Activated CD8-positive, alpha-beta memory T cell treated with anti-CD3 and anti-CD28 coated beads, Interleukin-2, amount 50 U/mL, for 24 hours (primary cell): ENCODE data around the gene ZBTB22.
"Not testable (repeated sequence)": the region's sequence is repeated elsewhere in the genome, so short reads cannot be mapped to it uniquely, and the experiment has no call there.

Experiments used
- DNase-seq: peaks from one replicate; pipeline ENCODE4 v3.0.0-alpha.2; 2020; ENCODE audit errors: extremely low read depth

Gene ZBTB22, protein sequence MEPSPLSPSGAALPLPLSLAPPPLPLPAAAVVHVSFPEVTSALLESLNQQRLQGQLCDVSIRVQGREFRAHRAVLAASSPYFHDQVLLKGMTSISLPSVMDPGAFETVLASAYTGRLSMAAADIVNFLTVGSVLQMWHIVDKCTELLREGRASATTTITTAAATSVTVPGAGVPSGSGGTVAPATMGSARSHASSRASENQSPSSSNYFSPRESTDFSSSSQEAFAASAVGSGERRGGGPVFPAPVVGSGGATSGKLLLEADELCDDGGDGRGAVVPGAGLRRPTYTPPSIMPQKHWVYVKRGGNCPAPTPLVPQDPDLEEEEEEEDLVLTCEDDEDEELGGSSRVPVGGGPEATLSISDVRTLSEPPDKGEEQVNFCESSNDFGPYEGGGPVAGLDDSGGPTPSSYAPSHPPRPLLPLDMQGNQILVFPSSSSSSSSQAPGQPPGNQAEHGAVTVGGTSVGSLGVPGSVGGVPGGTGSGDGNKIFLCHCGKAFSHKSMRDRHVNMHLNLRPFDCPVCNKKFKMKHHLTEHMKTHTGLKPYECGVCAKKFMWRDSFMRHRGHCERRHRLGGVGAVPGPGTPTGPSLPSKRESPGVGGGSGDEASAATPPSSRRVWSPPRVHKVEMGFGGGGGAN

DNA sequence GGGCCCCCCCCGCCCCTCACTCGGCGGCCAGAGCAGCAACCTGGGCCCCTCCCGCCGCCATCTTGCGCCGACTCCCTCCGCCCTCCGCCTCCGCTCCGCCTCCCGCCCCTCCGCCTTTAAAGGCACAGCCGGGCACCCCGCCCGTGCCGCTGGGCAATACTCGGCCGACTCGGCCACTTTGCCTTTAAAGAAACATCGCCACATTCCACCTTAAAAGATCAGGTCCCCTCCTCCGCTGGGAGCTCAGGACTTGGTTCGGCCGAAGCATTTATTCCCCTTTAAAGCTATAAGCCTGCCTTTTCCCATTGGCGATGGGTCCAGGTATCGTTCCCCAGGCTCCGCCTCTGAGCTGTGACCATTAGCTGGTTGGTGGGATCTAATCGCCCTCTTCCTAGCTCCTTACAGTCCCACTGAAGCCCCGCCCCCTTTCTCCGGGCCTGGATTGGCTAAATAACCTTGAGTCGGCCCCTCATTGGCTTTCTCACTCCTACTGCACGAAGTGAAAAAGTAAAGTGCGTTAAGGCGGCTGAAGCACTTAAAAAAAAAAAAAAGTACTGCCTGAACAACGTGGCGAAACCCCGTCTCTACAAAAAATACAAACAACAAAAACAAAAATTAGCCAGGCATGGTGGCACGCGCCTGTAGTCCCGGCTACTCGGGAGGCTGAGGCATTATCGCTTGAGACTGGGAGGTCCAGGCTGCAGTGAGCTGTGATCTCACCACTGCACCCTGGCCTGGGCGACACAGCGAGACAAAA, at the start of gene ZBTB22:
ZBTB22 (minus strand) TSS at position 76 of the 757 bp plus-strand sequence. CDS start 828 bp downstream, outside the sequence.
- peak; percentile 95 for DNase-seq

DNA sequence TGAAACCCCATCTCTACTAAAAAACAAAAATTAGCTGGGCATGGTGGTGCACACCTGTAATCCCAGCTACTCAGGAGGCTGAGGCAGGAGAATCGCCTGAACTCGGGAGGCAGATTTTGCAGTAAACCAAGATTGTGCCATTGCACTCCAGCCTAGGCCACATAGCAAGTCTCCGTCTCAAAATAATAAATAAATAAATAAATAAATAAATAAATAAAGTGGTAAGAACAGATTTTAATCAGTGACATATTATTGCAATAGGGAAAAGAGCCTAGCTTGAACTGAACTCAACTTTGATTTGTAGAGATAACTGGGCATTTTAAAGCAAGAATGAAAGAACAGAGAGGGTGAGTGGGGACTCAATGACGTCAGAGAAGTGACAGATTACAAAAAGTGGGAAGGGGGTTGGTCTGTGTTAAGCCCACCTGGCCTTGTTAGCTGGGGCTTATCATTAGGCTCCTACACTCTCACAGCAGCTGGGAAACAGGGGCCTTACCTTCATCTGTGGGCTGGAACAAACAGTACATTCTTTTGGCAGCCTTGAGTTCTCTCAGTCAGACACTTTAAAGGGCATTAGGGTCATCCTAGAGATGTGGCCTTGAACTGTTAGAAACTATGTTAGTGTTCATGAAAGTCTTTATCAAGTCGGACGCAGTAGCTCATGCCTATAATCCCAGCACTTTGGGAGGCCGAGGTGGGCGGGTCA, 49.6 kb upstream of the ZBTB22 start:
- no peak for DNase-seq

DNA sequence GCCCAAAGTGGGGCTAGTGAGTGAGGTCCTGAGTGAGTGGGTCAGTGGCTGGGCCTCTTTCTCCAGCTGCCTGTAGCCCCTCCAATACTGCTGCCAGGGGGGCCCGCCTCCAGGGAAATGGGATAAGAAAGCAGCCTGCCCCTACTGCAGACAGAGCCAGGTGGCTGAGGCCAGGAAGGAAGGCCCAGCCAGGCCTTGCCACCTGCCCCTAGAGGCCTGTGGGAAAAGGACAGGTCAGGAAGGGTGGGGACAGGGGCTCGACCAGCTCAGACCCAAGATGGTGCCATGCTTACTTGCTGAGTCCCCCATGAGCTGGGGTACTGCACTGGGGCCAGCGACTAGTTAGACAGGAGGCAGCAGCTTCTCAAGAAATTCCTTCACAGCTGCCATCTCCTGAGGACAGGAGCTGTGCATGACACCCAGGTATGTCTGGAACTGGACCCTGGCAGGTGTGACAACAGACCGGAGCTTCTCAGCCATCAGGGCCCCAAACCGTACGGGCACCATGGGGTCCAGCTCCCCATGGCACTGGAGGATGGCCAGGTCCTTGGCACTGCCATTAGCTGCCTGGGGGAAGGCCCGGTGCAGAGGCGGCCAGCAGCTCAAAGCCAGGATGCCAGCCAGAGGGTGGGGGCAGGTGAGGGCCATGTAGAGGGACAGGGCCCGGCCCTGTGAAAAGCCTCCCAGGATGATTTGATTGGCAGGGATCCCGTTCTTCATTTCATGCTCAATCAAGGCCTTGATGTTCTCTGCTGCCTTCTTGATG, 47.8 kb upstream of the ZBTB22 start:
- DNase-seq: not testable (repeated sequence)

DNA sequence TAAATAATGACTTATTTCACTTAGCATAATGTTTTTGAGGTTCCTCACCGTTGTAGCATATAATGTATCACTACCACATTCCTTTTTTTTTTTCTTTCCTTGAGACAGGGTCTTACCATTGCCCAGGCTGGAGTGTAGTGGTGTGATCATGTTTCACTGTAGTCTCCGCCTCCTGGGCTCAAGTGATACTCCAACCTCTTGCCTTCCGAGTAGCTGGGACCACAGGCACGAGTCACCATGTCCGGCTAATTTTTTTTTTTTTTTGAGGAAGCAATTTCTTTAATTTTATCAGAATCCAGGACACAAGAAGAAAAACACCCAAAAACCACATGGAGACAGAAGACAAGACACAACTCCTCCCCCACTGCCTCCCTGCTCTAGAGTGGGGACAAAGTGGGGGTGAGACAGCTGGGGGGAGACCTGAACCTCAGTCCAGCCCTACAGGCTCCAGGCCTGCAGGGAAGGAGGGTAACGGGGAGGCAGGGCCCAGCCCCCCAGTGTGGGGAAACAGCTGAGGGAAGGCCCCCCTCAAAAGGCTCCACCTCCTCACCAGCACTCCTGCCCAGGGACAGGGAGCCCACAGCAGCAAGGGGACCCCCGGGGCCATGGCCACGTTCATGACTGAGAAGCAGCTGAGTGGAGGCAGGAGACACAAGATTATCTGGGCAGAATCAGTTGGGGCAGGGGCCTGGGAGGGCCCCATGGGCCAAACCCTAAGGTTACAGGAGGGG, 47.1 kb upstream of the ZBTB22 start:
- not testable (repeated sequence) for DNase-seq

DNA sequence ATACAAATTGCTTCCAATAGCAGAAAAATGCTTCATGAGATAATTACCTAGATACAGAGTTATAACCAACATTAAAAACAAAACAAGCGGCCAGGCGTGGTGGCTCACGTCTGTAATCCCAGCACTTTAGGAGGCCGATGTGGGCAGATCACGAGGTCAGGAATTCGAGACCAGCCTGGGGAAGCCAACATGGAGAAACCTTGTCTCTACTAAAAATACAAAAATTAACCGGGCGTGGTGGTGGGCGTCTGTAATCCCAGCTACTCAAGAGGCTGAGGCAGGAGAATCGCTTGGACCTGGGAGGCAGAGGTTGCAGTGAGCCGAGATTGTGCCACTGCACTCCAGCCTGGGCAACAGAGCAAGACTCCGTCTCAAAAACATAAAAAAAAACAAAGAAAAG, 45.9 kb upstream of the ZBTB22 start:
- DNase-seq: not testable (repeated sequence)

DNA sequence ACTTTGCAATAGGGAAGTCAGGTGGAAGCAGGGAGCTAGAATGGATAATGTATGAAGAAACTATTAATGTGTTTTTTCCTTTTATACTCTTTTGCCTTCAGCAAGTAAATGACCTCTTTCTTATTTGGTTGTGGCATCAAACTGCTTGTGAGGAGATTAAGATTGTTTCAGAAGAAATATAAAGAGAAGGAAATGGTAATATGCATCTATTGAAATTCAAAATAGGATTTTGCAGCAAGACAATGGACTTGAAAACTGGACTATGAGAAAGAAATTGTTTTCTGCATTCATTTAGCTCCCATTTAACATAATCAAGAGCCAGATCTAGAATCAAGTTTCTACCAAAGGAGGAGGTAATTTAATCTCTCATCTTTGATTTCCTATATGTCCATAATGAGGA, 41.8 kb upstream of the ZBTB22 start:
- no peak for DNase-seq

DNA sequence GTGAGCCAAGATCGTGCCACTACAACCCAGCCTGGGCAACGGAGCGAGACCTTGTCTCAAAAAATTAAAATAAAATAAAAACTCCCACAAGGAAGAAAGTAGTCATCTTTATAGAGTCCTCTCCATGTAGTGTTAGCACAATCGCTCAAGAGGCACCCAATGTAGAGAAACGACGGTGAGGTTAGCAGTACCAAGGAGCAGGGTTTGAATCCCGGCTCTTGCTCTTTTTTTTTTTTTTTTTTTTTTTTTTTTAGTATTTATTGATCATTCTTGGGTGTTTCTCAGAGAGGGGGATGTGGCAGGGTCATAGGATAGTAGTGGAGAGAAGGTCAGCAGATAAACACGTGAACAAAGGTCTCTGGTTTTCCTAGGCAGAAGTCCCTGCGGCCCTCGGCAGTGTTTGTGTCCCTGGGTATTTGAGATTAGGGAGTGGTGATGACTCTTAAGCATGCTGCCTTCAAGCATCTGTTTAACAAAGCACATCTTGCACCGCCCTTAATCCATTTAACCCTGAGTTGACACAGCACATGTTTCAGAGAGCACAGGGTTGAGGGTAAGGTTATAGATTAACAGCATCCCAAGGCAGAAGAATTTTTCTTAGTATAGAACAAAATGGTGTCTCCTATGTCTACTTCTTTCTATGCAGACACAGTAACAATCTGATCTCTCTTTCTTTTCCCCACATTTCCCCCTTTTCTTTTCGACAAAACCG, 39.8 kb upstream of the ZBTB22 start:
- not testable (repeated sequence) for DNase-seq

DNA sequence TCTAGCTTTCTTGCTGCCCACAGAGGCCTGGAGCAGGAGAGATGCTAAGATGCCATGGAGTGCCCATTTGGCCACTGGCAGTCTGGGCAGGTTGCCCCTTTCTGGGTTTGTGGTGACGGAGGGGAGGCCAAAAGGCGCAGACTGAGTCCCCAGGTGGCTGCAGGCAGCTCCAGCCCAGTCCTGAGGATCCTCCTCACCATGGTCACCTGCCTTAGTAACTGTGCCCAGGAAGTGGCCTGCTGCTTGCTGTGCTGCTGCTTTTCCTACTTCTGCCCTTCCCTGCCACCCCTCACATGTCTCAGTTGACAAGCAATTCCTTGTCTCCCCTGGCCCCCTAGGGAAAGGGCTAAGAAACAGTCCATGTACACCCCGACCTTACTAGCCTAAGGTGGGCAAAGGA, 38.8 kb upstream of the ZBTB22 start:
- no peak for DNase-seq

DNA sequence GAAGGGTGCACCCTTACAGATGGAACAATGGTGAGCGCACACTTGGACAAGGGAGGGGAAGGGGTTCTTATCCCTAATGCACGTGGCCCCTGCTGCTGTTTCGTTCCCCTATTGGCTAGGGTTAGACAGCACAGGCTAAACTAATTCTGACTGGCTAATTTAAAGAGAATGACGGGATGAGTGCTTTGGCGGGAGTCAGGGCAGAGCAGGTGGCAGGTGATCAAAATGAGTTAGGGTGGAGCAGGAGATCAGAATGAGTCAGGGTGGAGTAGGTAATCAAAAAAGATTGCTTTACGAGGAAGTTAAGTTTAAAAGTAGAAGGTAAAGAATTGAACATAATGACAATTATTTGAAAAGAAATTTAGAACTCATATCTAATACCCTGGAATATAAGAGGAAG, 38.3 kb upstream of the ZBTB22 start:
- not testable (repeated sequence) for DNase-seq

DNA sequence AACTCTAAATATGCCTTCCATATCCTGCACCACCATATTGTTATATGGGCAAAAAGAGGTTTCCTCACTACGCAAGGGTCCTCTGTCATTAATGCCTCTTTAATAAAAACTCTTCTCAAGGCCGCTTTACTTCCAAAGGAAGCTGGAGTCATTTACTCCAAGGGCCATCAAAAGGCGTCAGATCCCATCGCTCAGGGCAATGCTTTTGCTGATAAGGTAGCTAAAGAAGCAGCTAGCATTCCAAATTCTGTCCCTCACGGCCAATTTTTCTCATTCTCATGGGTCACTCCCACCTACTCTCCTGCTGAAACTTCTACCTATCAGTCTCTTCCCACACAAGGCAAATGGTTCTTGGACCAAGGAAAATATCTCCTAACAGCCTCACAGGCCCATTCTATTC, 30.3 kb upstream of the ZBTB22 start:
- no peak for DNase-seq

DNA sequence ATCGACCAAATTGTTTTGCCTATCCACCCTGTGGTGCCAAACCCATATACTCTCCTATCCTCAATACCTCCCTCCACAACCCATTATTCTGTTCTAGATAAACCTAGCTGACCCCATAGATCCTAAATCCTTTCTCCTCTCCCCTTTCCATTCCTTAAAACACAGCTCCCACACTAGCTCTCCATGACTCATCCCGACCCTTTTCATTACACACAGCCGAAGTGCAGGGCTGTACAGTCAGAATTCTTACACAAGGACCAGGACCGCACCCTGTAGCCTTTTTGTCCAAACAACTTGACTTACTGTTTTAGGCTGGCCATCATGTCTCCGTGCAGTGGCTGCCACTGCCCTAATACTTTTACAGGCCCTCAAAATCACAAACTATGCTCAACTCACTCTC, 29.4 kb upstream of the ZBTB22 start:
- DNase-seq: not testable (repeated sequence)

DNA sequence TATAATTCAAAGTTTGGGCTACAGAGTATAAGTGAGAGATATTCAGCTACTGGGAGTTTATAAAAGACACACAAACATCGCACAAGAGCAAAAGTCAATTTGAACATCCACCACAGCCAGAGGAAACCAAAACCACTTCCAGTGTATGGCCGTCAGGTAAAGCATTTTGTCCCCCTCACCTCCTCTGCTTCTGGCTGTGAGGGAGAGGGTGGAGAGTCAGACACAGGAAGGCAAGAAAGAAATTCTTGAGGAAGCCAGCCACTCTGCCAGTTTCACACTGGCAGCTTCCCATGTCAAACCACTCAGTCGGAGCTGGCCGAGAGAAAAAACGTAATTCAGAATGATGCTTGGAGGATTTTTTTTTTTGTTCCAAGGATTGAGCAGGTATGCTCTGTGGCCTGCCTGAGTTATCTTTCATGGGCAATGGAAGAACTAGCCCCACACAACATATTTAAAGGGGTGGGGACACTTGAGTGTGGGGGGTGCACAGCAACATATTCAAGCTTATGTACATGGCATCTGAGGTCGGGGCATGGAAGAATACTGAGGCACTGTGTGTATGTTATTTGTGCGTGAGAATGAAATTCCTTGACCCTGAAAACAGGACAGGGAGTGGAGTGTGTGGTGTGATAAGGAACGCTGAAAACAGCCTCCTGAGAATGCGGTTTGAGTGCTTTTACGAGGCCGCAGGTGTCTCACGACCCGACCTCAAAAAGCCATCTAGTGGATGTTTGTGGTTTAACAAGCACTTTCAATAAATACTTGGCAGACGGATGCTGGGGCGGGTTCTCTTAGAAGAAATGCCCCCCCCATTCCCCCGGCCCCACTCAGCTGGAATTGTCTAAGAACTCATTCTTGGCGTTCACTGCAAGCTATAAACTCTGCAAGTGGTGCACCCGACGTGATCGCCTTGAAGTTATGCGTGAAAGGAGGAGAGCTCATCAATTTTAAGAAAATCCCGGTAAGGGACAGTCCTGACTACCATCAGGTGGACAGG, 27.5 kb upstream of the ZBTB22 start:
- DNase-seq: no peak

DNA sequence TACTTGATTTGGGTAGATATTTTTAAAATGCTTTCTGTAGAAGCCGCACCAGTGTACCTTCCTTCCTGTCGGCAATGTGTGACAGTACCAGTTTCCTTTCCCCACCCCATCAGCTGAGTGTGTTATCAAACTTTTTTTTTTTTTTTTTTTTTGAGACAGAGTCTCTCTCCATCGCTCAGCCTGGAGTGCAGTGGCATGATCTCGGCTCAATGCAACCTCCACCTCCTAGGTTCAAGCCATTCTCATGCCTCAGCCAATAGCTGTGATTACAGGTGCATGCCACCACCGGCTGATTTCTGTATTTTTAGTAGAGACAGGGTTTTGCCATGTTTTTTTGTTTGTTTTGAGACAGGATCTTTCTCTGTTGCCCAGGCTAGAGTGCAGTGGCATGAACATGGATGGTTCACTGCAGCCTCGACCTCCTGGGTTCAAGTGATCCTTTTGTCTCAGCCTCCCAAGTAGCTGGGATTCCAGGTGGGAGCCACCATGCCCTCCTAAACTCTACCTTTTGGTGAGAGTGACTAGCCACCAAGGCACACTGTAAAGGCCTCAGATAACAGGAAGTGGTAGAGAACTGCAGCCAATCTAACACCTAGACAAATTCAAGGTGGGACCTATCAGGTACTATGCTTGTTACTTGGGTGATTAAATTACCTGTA, 26.5 kb upstream of the ZBTB22 start:
- no peak for DNase-seq

DNA sequence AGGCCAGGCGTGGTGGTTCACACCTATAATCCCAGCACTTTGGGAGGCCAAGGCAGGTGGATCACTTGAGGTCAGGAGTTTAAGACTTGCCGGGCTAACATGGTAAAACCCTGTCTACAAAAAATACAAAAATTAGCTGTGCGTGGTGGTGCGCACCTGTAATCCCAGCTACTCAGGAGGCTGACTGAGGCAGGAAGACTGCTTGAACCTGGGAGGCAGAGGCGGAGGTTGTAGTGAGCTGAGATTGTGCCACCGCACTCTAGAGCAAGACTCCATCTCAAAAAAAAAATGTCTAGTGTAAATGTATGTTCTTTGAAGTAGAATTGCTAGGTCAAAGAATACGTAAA, 26.0 kb upstream of the ZBTB22 start:
- not testable (repeated sequence) for DNase-seq

DNA sequence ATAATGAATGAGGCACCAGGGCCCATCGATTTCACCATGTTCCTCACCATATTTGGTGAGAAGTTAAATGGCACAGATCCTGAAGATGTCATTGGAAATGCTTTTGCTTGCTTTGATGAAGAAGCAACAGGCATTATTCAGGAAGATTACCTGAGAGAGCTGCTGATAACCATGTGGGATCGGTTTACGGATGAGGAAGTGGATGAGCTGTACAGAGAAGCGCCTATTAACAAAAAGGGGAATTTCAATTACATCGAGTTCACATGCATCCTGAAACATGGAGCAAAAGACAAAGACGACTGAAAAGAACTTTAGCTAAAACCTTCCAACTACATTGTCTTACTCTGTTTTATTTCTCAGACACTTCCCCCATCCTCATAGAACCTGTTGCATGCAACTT, 21.6 kb upstream of the ZBTB22 start:
- DNase-seq: no peak

DNA sequence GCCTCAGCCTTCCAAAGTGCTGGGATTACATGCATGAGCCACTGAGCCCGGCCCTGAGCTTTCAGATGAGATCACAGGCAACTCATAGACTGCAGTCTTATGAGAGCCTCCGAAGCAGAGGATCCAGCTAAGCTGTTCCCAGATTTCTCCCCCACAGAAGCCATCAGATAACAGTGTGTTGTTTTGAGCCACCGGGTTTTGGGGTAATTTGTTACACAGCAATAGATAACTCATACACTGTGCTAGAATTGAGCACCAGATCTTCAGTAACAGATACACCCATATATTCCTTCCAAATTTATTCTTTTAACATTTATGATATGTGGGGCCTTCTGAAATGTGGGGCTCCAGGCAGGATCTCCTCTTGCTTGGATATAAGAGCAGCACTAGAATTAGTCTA, 19.0 kb upstream of the ZBTB22 start:
- DNase-seq: no peak

DNA sequence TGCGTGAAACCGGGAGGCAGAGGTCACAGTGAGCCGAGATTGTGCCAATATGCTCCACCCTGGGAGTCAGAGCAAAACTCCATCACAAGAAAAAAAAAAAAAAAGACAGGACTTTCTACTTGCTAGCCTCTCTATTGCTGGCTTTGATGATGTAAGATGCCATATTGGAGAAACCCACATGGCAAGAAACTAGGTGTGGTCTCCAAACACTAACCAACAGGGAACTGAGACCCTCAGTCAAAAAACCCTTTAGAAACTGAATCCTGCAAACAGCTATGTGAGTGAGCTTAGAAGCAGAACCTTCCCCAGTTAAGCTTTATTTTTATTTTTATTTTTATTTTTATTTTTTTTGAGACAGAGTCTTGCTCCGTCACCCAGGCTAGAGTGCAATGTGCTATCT, 18.4 kb upstream of the ZBTB22 start:
- no peak for DNase-seq

DNA sequence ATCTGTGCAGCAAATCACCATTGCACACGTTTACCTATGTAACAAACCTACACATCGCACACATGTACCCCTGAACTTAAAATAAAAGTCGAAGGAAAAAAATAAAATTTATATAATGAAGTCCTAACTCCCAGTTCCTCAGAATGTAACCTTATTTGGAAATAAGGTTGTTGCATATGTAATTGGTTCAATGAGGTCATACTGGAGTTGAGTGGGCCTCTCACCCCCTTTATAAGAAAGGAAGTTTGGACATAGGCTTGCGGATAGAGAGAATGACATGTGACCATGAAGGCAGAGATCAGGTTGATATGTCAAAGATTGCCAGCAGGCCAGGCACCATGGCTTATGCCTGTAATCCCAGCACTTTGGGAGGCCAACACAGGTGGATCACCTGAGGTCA, 16.1 kb upstream of the ZBTB22 start:
- no peak for DNase-seq
